ENCODE data around the gene LRRC71. TPM values are rescaled to one million over a fixed set of nuclear protein-coding genes. Genes with fewer than 3 reads are reported as not detected.
A peak's percentile ranks its signal among the peaks of the same experiment; 100 is the strongest.

Gene LRRC71
- total RNA-seq, 4 donors from 2014 or later = 1.2 TPM; not detected in 3

DNA sequence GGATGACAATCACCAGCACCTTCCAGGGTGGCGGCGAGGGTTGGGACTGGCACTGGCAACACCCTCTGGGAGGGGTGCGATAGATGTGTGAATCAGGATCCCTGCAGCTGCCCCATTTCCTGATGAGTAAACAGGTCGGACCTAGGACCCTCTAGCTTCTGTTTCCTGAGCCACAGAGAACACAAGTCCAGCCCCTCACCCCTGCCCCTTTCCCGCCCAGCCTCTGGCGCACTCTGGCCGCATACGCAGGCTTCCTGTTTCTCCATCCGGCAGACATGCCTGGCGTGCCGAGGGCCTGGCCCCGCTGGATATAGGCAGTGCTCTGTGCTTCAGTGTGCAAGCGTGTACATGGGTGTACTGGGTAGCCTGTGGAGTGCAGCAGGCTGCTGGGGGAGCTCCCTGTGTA is 22.3 kb upstream of the LRRC71 start:
- TF ChIP-seq POLR2A (IDR thresholded peaks at IDR 0.05) = no peak
- no peak for TF ChIP-seq EP300 (IDR thresholded peaks at IDR 0.05; ENCODE audit: low read depth)
- TF ChIP-seq POLR2AphosphoS5 (IDR thresholded peaks at IDR 0.05) = no peak
- TF ChIP-seq, protein P1, sequence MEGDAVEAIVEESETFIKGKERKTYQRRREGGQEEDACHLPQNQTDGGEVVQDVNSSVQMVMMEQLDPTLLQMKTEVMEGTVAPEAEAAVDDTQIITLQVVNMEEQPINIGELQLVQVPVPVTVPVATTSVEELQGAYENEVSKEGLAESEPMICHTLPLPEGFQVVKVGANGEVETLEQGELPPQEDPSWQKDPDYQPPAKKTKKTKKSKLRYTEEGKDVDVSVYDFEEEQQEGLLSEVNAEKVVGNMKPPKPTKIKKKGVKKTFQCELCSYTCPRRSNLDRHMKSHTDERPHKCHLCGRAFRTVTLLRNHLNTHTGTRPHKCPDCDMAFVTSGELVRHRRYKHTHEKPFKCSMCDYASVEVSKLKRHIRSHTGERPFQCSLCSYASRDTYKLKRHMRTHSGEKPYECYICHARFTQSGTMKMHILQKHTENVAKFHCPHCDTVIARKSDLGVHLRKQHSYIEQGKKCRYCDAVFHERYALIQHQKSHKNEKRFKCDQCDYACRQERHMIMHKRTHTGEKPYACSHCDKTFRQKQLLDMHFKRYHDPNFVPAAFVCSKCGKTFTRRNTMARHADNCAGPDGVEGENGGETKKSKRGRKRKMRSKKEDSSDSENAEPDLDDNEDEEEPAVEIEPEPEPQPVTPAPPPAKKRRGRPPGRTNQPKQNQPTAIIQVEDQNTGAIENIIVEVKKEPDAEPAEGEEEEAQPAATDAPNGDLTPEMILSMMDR (IDR thresholded peaks at IDR 0.05) = no peak
- intact Hi-C loops (cut with DNase I; ENCODE audit: low total_unique reads) (no loop called here), in situ Hi-C loops (cut with MboI; ENCODE audit: low pct_ligation_motif_present in 1 of 4, low pct_unique_long_range_greater_than_20kb in 1 of 4, low sequenced_read_pairs in 3 of 4) (no loop called here)
- 18% methylated on average over 13 of the region's 13 CpGs; no CpG with 5 or more reads in 1 of the 2 donors for WGBS, 2 donors (ENCODE audit: low coverage in 1 of 2)
- H3K4me1 ChIP-seq = peaks cover 0 to 15% (median 4%) of the 10 kb centered on the region in 4 donors
- no peak for DNase-seq
- no peaks in the 10 kb centered on the region for H3K9me3 ChIP-seq
- H3K4me3 ChIP-seq = no peak overlapping the region
- no peaks in the 10 kb centered on the region for H3K36me3 ChIP-seq
- H3K27ac ChIP-seq = peak overlapping the region; percentile 24 to 69 (median 41)
- H3K27me3 ChIP-seq = peaks cover 26% of the 10 kb centered on the region

DNA sequence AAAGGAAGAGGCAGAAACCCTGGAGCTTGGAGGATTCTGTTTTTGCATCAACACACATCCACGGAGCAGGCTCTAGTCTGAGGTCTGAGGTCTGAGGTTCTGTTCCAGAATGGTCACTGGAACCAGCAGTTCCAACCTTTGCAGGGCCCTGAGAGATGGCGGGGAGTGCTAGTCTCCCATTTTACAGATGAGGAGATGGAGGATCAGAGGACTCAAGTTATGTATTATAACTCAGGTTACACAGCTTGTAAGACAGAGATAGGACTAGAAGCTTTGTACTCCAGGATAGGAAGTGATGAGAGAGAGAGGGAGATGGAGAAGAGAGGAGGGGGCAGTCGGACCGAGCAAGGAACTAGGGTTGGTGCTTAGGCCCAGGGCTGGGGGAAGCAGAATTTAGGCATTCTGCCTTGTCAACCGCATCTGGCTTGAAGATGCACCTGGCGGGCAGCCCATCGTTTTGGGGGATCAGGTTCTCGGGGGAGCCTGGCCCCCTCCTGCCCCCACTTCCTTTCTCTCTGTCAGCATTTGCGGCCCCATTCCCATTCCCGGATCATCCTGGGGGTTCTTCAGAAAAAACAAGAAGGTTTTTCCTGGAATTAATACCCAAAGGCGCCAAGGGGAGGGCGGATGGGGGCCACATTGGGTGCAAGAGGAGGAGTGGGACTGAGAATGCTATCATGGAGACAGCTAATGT is 21.3 kb upstream of the LRRC71 start:
- no peaks in the 10 kb centered on the region for H3K36me3 ChIP-seq
- peaks cover 0 to 10% (median 0%) of the 10 kb centered on the region in 4 donors for H3K4me1 ChIP-seq
- 74 to 77% methylated on average over 4 to 12 of the region's 12 CpGs for WGBS, 2 donors (ENCODE audit: low coverage in 1 of 2)
- intact Hi-C loops (cut with DNase I; ENCODE audit: low total_unique reads) (no loop called here), in situ Hi-C loops (cut with MboI; ENCODE audit: low pct_ligation_motif_present in 1 of 4, low pct_unique_long_range_greater_than_20kb in 1 of 4, low sequenced_read_pairs in 3 of 4) (no loop called here)
- peaks cover 16% of the 10 kb centered on the region for H3K27me3 ChIP-seq
- H3K9me3 ChIP-seq = no peaks in the 10 kb centered on the region
- no peak for DNase-seq
- H3K4me3 ChIP-seq = no peak overlapping the region
- TF ChIP-seq POLR2A (IDR thresholded peaks at IDR 0.05) (no peak), POLR2AphosphoS5 (IDR thresholded peaks at IDR 0.05) (no peak), EP300 (IDR thresholded peaks at IDR 0.05; ENCODE audit: low read depth) (no peak)
- TF ChIP-seq, protein P1 (IDR thresholded peaks at IDR 0.05) = no peak
- H3K27ac ChIP-seq = no peak overlapping the region

DNA sequence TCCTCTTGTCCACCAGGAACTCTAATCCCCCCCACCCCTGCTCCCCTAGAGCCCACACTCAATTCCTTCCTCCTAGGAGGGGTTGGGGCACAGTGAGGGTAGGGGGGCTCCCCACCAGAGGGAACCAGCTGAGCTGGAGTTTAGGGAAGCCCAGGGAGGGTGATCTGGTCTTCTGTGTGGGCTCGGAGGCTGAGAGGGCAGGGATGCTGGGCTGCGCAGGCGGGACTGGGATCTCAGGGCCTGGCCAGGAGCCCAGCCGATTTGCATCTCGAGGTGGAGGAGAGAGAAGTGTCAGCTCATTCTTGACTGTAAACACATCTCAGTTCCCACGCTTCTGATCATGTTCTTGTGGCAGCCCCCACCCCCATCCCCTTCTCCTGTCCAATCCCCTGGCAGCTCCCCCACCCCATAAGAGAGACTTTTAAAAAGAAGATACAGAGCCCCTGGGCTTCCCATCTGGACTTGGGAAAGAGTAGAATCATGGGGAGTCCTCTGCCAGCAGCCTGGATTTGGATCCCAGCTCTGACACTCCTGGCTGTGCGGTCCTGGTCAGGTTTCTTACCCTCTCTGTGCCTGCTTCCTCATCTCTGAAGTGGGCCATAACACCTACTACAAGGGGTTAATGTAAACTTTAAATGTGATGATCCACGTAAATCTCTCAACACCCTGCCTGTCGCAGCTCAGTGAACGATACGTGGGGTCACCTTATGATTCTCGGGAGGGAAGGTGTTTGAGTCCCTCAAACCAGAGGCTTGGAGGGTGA is 20.3 kb upstream of the LRRC71 start:
- WGBS, 2 donors (ENCODE audit: low coverage in 1 of 2) = 54% methylated on average over 12 of the region's 12 CpGs; no CpG with 5 or more reads in 1 of the 2 donors
- no peak for DNase-seq
- H3K27me3 ChIP-seq = peaks cover 10% of the 10 kb centered on the region
- H3K4me1 ChIP-seq = peaks cover 0 to 10% (median 0%) of the 10 kb centered on the region in 4 donors
- H3K4me3 ChIP-seq = no peak overlapping the region
- no peaks in the 10 kb centered on the region for H3K9me3 ChIP-seq
- H3K27ac ChIP-seq = no peak overlapping the region
- intact Hi-C loops (cut with DNase I; ENCODE audit: low total_unique reads) = no loop called here
- H3K36me3 ChIP-seq = no peaks in the 10 kb centered on the region
- in situ Hi-C loops (cut with MboI; ENCODE audit: low pct_ligation_motif_present in 1 of 4, low pct_unique_long_range_greater_than_20kb in 1 of 4, low sequenced_read_pairs in 3 of 4) = no loop called here
- no peak for TF ChIP-seq EP300 (IDR thresholded peaks at IDR 0.05; ENCODE audit: low read depth)
- TF ChIP-seq, protein P1 (IDR thresholded peaks at IDR 0.05) = no peak

DNA sequence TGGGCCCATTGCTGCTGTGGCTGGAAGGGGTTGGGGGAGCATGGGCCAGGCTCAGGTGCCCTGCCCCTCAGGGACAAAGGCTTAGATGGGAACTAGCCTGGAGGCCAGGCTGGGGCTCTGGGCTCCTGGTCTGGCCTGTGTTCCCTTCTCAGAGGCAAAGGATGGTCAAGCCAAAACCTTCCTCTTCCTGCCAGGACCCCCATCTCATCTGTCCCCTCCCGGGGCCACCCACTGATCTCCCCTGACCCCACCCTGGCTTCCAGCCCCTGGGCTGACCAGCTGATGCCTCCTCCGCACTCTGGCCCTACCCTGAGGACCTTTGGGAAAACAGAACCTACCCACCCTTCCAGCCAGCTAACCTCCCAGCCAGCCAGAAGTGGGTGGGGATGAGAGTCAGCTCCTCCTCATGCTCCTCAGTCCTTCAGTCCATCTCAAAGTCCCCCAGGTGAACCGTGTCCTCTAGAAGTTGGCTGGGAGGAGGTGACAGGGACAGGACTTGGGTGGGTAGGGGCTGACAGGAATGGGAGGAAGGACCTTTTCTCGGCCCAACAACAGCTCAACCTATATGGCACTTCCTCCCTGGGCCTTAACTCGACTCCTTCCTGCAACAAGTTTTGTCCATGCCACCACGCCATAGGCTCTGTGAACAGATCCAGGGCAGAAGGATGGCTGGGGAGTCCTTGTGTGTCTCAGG is 19.4 kb upstream of the LRRC71 start:
- Histone ChIP-seq H3K9me3 (no peaks in the 10 kb centered on the region), H3K27me3 (peaks cover 10% of the 10 kb centered on the region), H3K4me3 (no peak overlapping the region), H3K27ac (no peak overlapping the region), H3K4me1 (peaks cover 0 to 10% (median 0%) of the 10 kb centered on the region in 4 donors), H3K36me3 (no peaks in the 10 kb centered on the region)
- in situ Hi-C loops (cut with MboI; ENCODE audit: low pct_ligation_motif_present in 1 of 4, low pct_unique_long_range_greater_than_20kb in 1 of 4, low sequenced_read_pairs in 3 of 4) = no loop called here
- intact Hi-C loops (cut with DNase I; ENCODE audit: low total_unique reads) = no loop called here
- DNase-seq = no peak
- 55 to 93% methylated on average over 3 to 4 of the region's 6 CpGs for WGBS, 2 donors (ENCODE audit: low coverage in 1 of 2)
- TF ChIP-seq, protein P1 (IDR thresholded peaks at IDR 0.05) = no peak
- TF ChIP-seq EP300 (IDR thresholded peaks at IDR 0.05; ENCODE audit: low read depth) (no peak), POLR2AphosphoS5 (IDR thresholded peaks at IDR 0.05) (no peak), POLR2A (IDR thresholded peaks at IDR 0.05) (no peak)
